ENCODE results near the gene TEAD3.

The TEAD3 gene

GRCh38 chr6:35477028-35477427, 19.9 kb downstream of the TEAD3 start:
- DNase-seq (ENCODE audit: low read depth in 2 of 3, low spot score in 1 of 3) = no peak

GRCh38 chr6:35476004-35476403, 20.9 kb downstream of the TEAD3 start:
- DNase-seq (ENCODE audit: low read depth in 2 of 3, low spot score in 1 of 3) = no peak

- no peak for DNase-seq (ENCODE audit: low read depth in 2 of 3, low spot score in 1 of 3)
These were observed 21.3 kb downstream of the TEAD3 start for GRCh38 chr6:35475573-35475972.

- no peak for DNase-seq (ENCODE audit: low read depth in 2 of 3, low spot score in 1 of 3)
These were observed 21.8 kb downstream of the TEAD3 start for GRCh38 chr6:35474942-35475570.

- no peak for DNase-seq (ENCODE audit: low read depth in 2 of 3, low spot score in 1 of 3)
These were observed 22.5 kb downstream of the TEAD3 start for GRCh38 chr6:35474131-35474941.

- DNase-seq (ENCODE audit: low read depth in 2 of 3, low spot score in 1 of 3) = no peak
These were observed 23.1 kb downstream of the TEAD3 start for GRCh38 chr6:35473850-35474130.

GRCh38 chr6:35473075-35473849, 23.6 kb downstream of the TEAD3 start:
- no peak for DNase-seq (ENCODE audit: low read depth in 2 of 3, low spot score in 1 of 3)

GRCh38 chr6:35471836-35472345, 25.0 kb downstream of the TEAD3 start:
- DNase-seq (ENCODE audit: low read depth in 2 of 3, low spot score in 1 of 3) = no peak

GRCh38 chr6:35470663-35471120, 26.2 kb downstream of the TEAD3 start:
- DNase-seq (ENCODE audit: low read depth in 2 of 3, low spot score in 1 of 3) = no peak

GRCh38 chr6:35469751-35470662, 26.9 kb downstream of the TEAD3 start:
- no peak for DNase-seq (ENCODE audit: low read depth in 2 of 3, low spot score in 1 of 3)

- DNase-seq (ENCODE audit: low read depth in 2 of 3, low spot score in 1 of 3) = no peak
These were observed 27.7 kb downstream of the TEAD3 start for GRCh38 chr6:35468980-35469750.

GRCh38 chr6:35468181-35468979, 28.5 kb downstream of the TEAD3 start, which contains the start of gene RPL10A:
TSS of gene RPL10A (plus strand) at chr6:35468401. CDS start at chr6:35468435, 34 bp downstream.
- peak; percentile 91 to 97 (median 94) for DNase-seq (ENCODE audit: low read depth in 2 of 3, low spot score in 1 of 3)

- DNase-seq (ENCODE audit: low read depth in 2 of 3, low spot score in 1 of 3) = no peak
These were observed 31.2 kb downstream of the TEAD3 start for GRCh38 chr6:35465646-35466045.

GRCh38 chr6:35463292-35463691, 33.6 kb downstream of the TEAD3 start:
- DNase-seq (ENCODE audit: low read depth in 2 of 3, low spot score in 1 of 3) = no peak

- no peak for DNase-seq (ENCODE audit: low read depth in 2 of 3, low spot score in 1 of 3)
These were observed 35.6 kb downstream of the TEAD3 start for GRCh38 chr6:35461270-35461669.

GRCh38 chr6:35457907-35458306, 39.0 kb downstream of the TEAD3 start:
- DNase-seq (ENCODE audit: low read depth in 2 of 3, low spot score in 1 of 3) = no peak

- DNase-seq (ENCODE audit: low read depth in 2 of 3, low spot score in 1 of 3) = no peak
These were observed 42.3 kb downstream of the TEAD3 start for GRCh38 chr6:35454391-35455110.

GRCh38 chr6:35453236-35453635, 43.6 kb downstream of the TEAD3 start:
- DNase-seq (ENCODE audit: low read depth in 2 of 3, low spot score in 1 of 3) = no peak
